ENCODE results near the gene AFF3.
"Not testable (repeated sequence)": the region's sequence is repeated elsewhere in the genome, so short reads cannot be mapped to it uniquely, and the experiment has no call there.

AFF3 gene

DNA sequence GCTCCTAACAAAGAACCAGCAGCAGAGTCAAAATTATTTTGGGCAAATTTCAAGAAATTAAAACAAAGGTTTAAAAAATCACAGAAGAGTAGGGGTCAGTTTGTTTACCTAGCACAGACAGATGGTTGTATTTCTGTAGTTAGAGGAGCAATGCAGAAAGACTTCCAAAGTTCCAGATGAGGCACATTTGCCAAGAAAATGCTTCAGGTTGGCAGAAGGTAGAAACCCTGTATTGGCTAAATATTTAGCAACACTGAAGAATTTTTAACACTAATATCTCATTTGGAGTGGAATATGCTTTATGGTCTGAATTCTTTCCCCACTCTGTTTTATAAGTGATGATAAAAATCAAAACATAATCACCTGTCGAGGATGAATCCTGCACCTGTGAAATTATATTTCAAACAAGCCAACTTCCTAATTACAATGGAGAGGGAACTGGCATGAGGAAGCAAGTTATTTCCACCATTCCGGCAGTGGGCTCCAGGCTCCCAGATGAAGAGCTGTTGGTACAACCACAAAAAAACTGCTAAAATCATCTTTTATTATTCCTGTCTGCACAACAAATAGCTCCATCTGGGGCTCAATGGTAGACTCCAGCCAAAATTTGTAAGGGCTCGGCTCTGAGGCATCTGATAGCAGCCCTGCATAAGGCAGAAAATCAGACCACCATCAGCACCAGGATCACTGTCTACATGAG, 366.0 kb downstream of the AFF3 start:
- no peak for DNase-seq

GRCh38 chr2:99775585-99775984, 366.8 kb downstream of the AFF3 start:
- DNase-seq: no peak

- not testable (repeated sequence) for DNase-seq
Measured at GRCh38 chr2:99773642-99774041, 368.7 kb downstream of the AFF3 start.

DNA sequence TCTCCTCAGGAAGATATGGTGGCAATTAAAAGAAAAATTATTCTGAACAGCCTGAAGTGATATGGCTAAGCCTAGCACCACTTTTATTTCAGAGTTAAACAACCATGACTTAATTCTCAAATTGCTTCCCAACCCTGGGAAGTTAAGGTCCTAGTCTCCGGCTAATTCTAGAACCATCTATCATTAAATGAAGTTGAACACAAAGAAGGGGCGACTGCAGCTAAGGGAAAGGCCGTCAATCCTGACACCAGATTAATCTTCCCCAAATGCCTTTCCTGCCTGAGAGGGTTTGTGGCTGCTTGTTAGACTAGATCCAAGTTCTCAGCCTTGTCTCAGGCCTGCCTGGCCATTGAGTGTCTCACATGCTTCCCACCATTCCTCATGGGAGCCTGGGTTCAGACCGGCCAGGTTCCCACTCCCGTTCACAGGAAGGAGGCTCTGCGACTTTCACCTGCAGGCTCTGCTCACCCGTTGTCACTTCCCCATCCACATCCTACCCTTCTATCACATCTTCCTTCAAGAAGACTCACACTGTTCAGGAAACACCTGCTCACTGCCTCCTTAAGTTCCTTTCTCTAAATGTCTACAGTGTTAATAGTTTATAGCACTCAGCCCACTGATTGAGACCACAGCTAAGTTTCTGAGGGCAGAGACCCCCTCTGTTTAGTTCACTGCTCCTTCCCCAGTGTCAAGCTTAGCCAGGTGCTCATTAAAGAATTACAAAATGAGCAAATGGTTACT, 369.6 kb downstream of the AFF3 start:
- no peak for DNase-seq

DNA sequence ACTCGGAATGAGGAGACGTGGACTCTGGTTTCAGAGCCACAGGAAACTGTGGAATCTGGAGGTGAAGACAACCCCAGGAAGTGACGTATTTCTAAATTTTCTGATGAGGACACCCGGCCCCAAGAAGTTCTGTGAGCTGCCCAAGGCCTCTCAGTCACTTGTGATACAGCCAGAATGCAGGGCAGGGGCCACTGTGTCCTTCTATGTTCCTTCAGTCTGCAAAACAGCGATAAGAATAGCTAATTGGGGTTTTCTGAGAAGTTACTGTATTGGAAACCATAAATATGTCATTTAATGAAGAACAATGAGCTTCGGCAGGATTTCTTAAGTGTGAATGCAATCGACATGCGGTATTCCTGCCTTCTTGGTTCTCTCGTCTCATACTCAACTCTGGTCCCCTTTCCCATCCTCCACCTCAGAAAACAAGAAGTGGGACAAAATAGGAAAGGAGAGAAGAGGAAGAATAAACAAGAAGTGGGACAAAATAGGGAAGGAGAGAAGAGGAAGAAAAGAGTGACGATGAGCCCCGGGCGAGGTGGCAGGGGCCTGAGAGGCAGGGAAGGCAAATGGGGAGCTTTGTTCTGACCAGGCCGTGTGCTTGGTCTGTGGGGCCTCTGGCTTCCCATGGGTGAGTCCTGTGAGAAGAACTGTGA, 370.6 kb downstream of the AFF3 start:
- no peak for DNase-seq

DNA sequence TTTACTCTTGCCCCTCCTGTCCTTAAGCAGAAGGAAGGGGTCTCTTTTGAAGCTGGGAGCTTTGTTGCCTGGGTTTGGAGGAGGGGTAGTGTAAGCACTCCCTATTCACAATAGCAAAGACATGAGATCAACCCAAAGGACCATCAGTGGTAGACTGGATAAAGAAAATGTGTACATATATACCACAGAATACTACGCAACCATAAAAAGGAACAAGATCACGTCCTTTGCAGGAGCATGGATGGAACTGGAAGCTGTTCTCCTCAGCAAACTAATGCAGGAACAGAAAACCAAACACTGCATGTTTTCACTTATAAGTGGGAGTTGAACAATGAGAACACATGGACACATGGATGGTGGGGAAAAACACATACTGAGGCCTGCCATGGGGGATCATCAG, 371.5 kb downstream of the AFF3 start:
- no peak for DNase-seq

DNA sequence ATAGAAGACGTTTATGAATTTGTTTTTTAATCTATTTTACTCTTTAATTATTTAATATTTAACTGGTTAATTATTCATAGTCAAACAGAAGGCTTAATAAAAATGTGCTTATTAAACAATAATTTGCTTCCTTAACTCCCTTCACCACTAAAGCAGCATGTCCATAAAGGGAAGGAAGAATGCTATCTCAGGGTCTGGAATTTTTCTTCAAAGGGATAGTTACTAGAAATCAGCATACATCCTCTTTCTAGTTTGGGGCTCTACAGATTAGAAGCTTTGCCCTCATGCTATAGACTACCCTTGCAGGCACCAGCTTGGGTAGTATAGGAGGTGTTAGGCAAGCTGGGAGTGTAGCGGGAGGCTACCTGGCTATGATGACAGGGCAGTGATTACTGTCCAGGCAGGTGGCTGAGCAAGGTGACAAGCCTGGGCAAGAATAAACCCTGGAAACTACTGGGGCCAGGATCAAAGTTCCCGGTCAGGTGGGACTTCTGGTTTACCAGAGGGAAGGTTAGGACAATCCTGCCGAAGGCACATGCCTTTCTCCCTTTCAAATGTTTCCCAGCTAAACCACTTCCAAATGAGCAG, 376.6 kb downstream of the AFF3 start:
- DNase-seq: no peak

DNA sequence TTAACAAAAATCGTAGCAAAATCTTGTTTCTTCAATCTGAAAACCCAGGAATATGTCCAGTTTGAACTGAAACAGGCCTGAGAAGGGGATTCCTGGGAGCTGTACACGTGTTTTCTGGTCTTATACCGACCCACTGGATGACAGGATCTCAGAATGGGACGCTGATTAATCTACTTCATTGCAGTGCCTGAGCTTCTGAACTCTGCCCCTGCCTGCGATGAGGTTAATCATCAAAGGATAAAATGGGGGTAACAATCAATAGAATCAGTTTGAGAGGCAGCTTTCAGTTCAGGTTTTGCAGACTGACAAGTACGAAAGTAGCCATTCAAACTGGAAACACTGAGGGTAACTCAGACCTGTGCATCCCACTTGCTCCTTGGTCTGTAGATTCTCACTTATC, 378.6 kb downstream of the AFF3 start:
- DNase-seq: no peak

GRCh38 chr2:99762714-99763113, 379.7 kb downstream of the AFF3 start:
- DNase-seq: no peak

DNA sequence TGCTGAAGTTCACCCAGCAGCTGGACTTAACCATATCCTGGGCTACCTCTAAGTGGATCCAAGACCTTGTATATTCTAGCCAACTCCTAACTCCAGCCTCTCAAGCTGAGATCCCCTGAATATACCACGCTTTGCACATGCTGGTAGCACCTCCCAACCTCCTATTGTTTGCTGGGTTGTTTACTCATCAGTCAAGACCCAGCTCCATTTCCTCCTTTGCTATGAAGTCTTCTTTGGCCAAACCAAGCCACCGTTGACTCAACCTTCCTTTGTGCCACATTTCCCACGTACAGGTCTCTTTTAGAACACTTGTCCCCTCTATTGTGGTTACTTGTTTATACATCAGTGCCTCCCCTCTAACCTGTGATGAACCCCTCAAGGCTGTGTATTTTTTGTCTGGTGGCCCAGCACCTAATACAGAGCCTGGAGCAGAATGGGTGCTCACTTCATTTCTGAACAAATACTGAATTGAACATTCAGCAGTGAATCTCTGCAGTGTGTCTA, 384.7 kb downstream of the AFF3 start:
- DNase-seq: no peak

DNA sequence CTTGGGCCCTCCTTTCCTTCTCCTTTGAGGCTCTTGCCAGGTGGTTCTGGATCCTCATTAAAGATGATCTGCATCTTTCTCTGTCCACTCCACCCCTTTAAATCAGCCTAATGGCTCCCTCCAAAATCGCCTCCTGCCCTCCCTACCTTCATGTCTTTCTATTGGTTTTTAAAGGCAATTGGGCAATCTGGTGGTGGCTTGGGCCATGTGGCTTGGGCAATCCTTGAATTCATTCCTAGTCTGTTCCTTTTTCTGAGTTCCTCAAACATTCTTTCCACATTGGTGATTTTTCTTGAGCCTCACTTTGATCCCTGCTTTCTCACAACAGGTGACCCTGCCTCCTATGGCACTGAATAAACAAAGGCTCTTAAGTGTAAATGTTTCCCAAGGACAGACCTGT, 386.3 kb downstream of the AFF3 start:
- no peak for DNase-seq

DNA sequence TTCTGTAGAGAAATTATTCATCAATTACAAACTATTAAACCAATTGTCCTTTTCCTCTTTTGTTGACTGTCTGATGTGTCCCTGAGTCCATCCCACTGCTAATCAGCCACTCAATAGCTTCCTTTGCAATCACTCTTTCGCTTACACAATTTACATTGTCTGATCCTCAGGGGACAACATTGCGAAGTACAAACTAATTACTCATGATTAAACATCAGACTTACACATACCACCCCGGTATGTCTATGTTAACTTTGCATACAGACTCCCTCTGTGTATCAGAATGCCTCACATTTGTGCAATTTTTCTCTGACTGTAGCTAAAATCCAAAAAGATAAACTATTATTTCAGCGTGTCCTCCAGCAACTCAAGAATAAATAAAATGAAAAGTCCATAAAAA, 388.2 kb downstream of the AFF3 start:
- DNase-seq: no peak

DNA sequence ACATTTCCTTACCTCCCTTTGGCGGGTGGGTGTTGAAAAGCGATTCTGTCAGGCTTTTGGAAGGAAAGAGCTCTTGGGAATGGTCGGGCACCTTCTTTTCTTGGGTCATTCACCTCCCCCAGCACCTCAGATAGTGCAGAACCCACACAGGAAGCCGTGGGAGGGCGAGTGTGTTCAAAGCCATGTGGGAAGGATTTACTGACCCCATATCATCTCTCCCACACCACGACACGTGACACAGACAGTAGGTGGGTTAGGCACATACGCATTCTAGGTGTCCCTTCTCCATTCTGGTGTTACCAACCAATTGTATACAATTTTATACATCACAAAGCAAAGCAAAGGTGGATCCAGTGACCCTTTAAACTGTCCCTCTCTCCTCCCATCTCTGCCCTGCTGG, 388.9 kb downstream of the AFF3 start:
- no peak for DNase-seq

- DNase-seq: no peak
Measured at GRCh38 chr2:99748344-99748743, 394.0 kb downstream of the AFF3 start.

GRCh38 chr2:99747842-99748241, 394.5 kb downstream of the AFF3 start:
- no peak for DNase-seq

- no peak for DNase-seq
Measured at GRCh38 chr2:99743146-99743545, 399.2 kb downstream of the AFF3 start.

DNA sequence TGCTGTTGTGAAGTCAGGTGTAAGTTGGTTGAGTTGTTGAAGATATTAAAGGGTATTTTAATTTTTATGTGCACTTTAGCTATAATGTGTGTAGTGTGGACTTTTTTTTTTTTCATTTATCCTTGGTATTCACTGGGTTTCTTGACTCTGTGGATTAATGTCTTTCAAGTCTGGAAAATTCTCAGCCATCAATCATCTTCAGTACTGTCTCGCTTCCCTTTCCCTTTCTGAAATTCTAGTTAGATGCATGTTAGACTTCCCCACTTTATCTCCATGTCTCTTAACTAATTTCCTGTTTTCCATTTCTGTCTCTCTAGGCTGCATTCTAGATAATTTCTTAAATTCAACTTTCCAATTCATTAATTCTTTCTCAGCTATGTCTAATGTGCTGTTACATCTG, 404.9 kb downstream of the AFF3 start:
- no peak for DNase-seq

DNA sequence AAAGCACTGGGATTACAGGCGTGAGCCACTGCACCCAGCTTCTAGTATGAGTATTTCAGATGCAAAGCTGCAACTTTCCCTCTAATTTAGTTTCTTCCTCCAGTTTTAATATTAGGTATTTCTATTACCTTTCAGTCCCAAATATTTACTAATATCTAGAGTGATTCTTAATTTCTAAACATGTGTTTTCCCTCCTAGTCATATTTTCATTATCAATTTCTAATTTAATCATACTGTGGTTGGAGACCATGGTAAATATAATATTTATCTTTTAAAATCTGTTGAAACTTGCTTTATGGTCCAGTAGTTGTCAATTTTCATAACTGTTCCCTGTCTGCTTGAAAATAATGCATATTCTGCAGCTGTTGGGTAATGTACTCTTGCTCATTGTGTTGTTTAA, 406.6 kb downstream of the AFF3 start:
- no peak for DNase-seq

- DNase-seq: not testable (repeated sequence)
Measured at GRCh38 chr2:99735314-99735713, 407.1 kb downstream of the AFF3 start.

DNA sequence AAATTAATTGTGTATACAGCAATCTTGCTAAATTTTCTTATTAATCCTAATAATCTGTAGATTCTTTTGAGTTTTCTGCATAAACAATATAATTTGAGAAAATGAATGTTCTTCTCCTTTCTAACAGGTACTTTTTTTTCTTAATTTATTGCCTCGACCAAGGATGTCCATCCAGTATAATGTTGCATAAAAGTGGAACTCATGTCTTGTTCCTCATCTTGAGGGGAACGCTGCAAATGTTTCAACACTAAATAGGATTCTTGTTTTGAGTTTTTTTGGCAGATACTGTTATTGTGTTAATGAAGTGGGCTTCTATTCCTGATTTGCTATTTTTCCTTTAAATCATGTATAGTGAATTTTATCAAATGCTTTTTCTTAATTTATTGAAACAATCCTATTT, 408.2 kb downstream of the AFF3 start:
- no peak for DNase-seq

DNA sequence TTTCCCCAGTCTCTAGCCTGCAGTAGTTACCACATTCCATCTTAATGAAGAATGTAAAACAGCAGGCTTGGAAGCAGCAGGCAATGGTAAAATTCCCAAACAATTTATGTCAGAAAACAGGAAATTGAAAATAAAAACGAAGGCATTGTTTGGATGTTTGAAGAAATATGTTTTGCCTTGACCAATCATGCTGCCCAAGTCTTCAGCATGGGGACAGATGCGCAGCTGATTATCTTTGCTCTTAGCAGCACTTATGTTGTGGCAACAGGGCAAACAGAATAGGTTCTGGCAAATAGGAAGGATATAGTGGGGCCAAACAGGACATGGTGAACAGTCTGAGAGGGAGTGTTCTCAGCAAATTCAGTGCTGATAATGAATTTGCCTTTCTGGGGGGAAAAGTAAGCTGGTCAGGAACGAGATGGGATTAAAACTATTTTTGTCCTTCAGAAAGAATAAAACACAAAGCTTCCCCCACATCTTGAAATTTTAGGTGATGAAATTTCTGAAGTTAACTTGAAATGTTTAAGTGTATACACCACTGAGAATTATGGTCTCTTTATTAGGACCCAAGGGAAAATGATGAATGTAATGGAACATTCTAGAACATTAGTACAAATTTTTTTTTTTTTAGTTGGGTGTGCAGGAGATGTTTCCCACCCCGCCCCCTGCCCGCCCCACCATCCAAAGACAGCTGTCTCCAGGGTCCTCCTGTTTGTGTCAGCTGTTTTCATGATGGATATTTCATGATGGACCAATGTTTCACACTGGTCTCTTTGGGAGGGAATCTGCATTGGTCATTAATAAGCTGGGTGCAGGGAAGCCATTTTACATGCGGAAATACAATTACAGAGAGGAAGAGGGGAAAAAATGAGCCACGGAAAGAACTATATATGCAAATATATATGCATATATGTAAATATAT, 413.0 kb downstream of the AFF3 start:
- DNase-seq: no peak

DNA sequence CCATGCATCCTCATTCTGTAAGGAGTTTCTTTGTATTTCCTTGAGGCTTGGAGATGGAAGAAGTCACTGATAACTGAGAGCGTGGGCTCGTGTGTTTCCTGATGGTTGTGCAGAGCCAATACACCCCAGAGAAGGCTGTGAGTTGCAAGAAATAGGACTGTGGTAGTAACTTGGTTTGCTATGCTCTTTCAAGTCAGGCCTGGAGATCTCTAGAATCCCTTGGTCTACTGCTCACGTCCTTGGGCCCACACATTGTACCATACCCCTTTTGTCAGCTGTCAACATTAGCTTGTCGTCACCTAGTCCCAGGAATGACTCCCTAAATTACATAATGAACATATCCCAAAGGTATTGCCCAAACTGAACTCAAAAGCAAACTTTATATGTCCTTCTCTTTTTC, 414.2 kb downstream of the AFF3 start:
- DNase-seq: no peak

DNA sequence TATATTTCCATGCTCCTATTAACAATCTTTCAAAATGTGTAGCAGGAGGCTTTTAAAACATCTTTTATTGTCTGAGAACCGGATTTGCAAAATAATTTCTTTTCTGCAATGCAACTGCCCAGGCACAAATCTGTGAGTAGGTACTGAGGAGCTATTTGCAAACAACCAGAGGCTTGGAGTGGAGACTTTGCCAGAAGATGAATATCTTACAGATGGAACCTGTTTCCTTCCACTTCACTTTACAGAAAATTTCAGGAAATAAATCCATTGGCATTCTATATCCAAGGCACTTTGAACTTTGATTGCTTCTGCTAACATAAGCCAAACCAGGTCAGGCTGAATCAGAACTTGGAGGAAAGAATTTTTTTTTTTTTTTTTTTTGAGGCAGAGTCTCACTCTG, 415.2 kb downstream of the AFF3 start:
- DNase-seq: no peak
